ENCODE results near the gene CNNM1.
A peak's percentile ranks its signal among the peaks of the same experiment; 100 is the strongest.

CNNM1 gene

GRCh38 chr10:99422529-99423096 lies 93.5 kb downstream of the CNNM1 start:
- DNase-seq: no peak

GRCh38 chr10:99424656-99425055 lies 95.5 kb downstream of the CNNM1 start:
- no peak for DNase-seq

GRCh38 chr10:99425204-99425603 lies 96.0 kb downstream of the CNNM1 start:
- no peak for DNase-seq

- no peak for DNase-seq
These were observed 97.5 kb downstream of the CNNM1 start for GRCh38 chr10:99426689-99427088.

- DNase-seq: no peak
These were observed 98.5 kb downstream of the CNNM1 start for GRCh38 chr10:99427566-99428190.

GRCh38 chr10:99429517-99430095 lies 100.5 kb downstream of the CNNM1 start:
- no peak for DNase-seq

GRCh38 chr10:99430116-99430450 lies 100.9 kb downstream of the CNNM1 start:
- DNase-seq: no peak

GRCh38 chr10:99430451-99431189 lies 101.5 kb downstream of the CNNM1 start, which contains the start of gene GOT1:
Gene GOT1, minus strand, starts transcription at chr10:99430624. Its CDS starts 59 bp downstream, at chr10:99430565.
- DNase-seq: peak; percentile 82 to 95

- DNase-seq: peak in 1 of 2 experiments; percentile 26
These were observed 102.1 kb downstream of the CNNM1 start for GRCh38 chr10:99431190-99431760.

- DNase-seq: no peak
These were observed 102.9 kb downstream of the CNNM1 start for GRCh38 chr10:99432047-99432446.

GRCh38 chr10:99432881-99433280 lies 103.7 kb downstream of the CNNM1 start:
- DNase-seq: no peak

GRCh38 chr10:99433378-99434020 lies 104.3 kb downstream of the CNNM1 start:
- no peak for DNase-seq

- DNase-seq: peak in 1 of 2 experiments; percentile 46
These were observed 107.0 kb downstream of the CNNM1 start for GRCh38 chr10:99435986-99436638.

- no peak for DNase-seq
These were observed 109.7 kb downstream of the CNNM1 start for GRCh38 chr10:99438890-99439289.

GRCh38 chr10:99442394-99442793 lies 113.2 kb downstream of the CNNM1 start:
- no peak for DNase-seq

- DNase-seq: no peak
These were observed 114.3 kb downstream of the CNNM1 start for GRCh38 chr10:99443500-99443899.

Measured in NCI-H446 (cell line).